ENCODE measurements around the gene ACTL10. TPM values are rescaled to one million over a fixed set of nuclear protein-coding genes. Genes with fewer than 3 reads are reported as not detected.

The ACTL10 gene
- total and polyA plus RNA-seq, 2 of the 13 experiments (the other 11 are each of a cell fraction or from before 2014, with no cell fraction given): not detected

- peak; percentile 2 for TF ChIP-seq CTCF (CRISPR knock-in tag; IDR thresholded peaks at IDR 0.05)
- no peak for TF ChIP-seq DPF2 (CRISPR knock-in tag; IDR thresholded peaks at IDR 0.05; ENCODE audit: borderline replicate concordance, low read depth)
- TF ChIP-seq MATR3 (CRISPR knock-in tag; IDR thresholded peaks at IDR 0.05): no peak
- peak; percentile 29; the same call in 1 of the 2 replicates for TF ChIP-seq ZNF788 (CRISPR knock-in tag; IDR thresholded peaks at IDR 0.05; ENCODE audit: borderline replicate concordance)
- TF ChIP-seq HIVEP1 (CRISPR knock-in tag; IDR thresholded peaks at IDR 0.05): peak; percentile 57; the same call in 1 of the 2 replicates
- TF ChIP-seq PHF21A (CRISPR knock-in tag; IDR thresholded peaks at IDR 0.05): no peak
- no peak for TF ChIP-seq FOXA3 (CRISPR knock-in tag; IDR thresholded peaks at IDR 0.05)
- no peak for TF ChIP-seq RCOR2 (CRISPR knock-in tag; IDR thresholded peaks at IDR 0.05)
- peak; percentile 16 for TF ChIP-seq AGO1 (IDR thresholded peaks at IDR 0.05; ENCODE audit: low read depth, low read length, poor library complexity, severe bottlenecking)
- no peak for TF ChIP-seq SOX6 (IDR thresholded peaks at IDR 0.05)
- peak; percentile 37; the same call in 1 of the 2 replicates for TF ChIP-seq SOX6 (CRISPR knock-in tag; IDR thresholded peaks at IDR 0.05)
- no peak; the same call in 1 of the 2 replicates for TF ChIP-seq NFYC (CRISPR knock-in tag; IDR thresholded peaks at IDR 0.05)
- no peak for TF ChIP-seq CEBPG (CRISPR knock-in tag; IDR thresholded peaks at IDR 0.05)
- TF ChIP-seq YY1 (IDR thresholded peaks at IDR 0.05; ENCODE audit: insufficient read depth, insufficient replicate concordance, low read depth, low read length): no peak
- TF ChIP-seq NAIF1 (CRISPR knock-in tag; IDR thresholded peaks at IDR 0.05; ENCODE audit: borderline replicate concordance): no peak
- TF ChIP-seq HNRNPLL (IDR thresholded peaks at IDR 0.05; ENCODE audit: low read depth, low read length, poor library complexity, severe bottlenecking): peak; percentile 32
- TF ChIP-seq MYNN (CRISPR knock-in tag; IDR thresholded peaks at IDR 0.05; ENCODE audit: low read depth): peak; percentile 38; the same call in 1 of the 2 replicates
- TF ChIP-seq HMGXB4 (CRISPR knock-in tag; IDR thresholded peaks at IDR 0.05; ENCODE audit: borderline replicate concordance in 1 of 2, low read depth in 1 of 2): peak in 1 of 2 experiments; percentile 46; a peak in 3 of 4 replicates
- TF ChIP-seq SRF (IDR thresholded peaks at IDR 0.05; ENCODE audit: low read depth, low read length): no peak
- 0 out of 2 replicates have a peak, but pooled peaks have one; percentile 51 for TF ChIP-seq ZNF616 (CRISPR knock-in tag; IDR thresholded peaks at IDR 0.05; ENCODE audit: low read depth)
- peak; percentile 83 for TF ChIP-seq ZBTB39 (CRISPR knock-in tag; IDR thresholded peaks at IDR 0.05)
- TF ChIP-seq ZNF773 (CRISPR knock-in tag; IDR thresholded peaks at IDR 0.05; ENCODE audit: borderline replicate concordance): no peak
- no peak for TF ChIP-seq MAFF (IDR thresholded peaks at IDR 0.05; ENCODE audit: low read depth, low read length)
- TF ChIP-seq RBM22 (optimal IDR thresholded peaks at IDR 0.05; ENCODE audit: low read length): peak; percentile 36
Measured at GRCh38 chr20:33673410-33674293, 6.9 kb downstream of the ACTL10 start (continued).
